Thyroid gland (tissue), 4 donors: Measurements from ENCODE around the gene ZDHHC17.

Experiments
- CTCF ChIP-seq, 6 experiments: fragments of 200-600 bp in 3 of 6; fragments of 450-650 bp in 3 of 6; sonication (generic) in 3 of 6; IDR thresholded peaks; one replicate each; pipeline ENCODE4 v1.5.1; 2016 to 2019; ENCODE audit warnings: antibody characterized with exemption in 6 of 6, mild to moderate bottlenecking in 2 of 6, inconsistent platforms in 1 of 6, moderate library complexity in 1 of 6
- POLR2A ChIP-seq, 2 donors: fragments of 450-650 bp; IDR thresholded peaks; one replicate each; pipeline ENCODE4 v1.6.1; 2017; ENCODE audit warnings: antibody characterized with exemption in 2 of 2, mild to moderate bottlenecking in 2 of 2, moderate library complexity in 1 of 2

- TF ChIP-seq CTCF (IDR thresholded peaks at IDR 0.05) = no peak
- TF ChIP-seq POLR2A (IDR thresholded peaks at IDR 0.05) = no peak
Observed at GRCh38 chr12:76813972-76814371, 50.1 kb downstream of the ZDHHC17 start.
